ENCODE results near the gene NELL1. TPM values are rescaled to one million over a fixed set of nuclear protein-coding genes. Genes with fewer than 3 reads are reported as not detected.

The NELL1 gene
- total RNA-seq, 6 experiments from 2014 or later: not detected

- no peak overlapping the region for H3K4me3 Mint-ChIP-seq
- H3K4me1 Mint-ChIP-seq (ENCODE audit: low read depth): no peaks in the 10 kb centered on the region
- H3K36me3 Mint-ChIP-seq (ENCODE audit: low read depth): no peaks in the 10 kb centered on the region
- peaks cover 47% of the 10 kb centered on the region for H3K9me3 Mint-ChIP-seq
- H3K27ac Mint-ChIP-seq: no peak overlapping the region
- TF ChIP-seq CTCF (IDR thresholded peaks at IDR 0.05): no peak
- DNase-seq: no peak
- no peaks in the 10 kb centered on the region for H3K27me3 Mint-ChIP-seq (ENCODE audit: insufficient read depth)
Measured at GRCh38 chr11:21402274-21402673, 732.9 kb downstream of the NELL1 start.

- peaks cover 55% of the 10 kb centered on the region for H3K9me3 Mint-ChIP-seq
- no peaks in the 10 kb centered on the region for H3K36me3 Mint-ChIP-seq (ENCODE audit: low read depth)
- no peak overlapping the region for H3K27ac Mint-ChIP-seq
- H3K27me3 Mint-ChIP-seq (ENCODE audit: insufficient read depth): no peaks in the 10 kb centered on the region
- H3K4me3 Mint-ChIP-seq: no peak overlapping the region
- no peaks in the 10 kb centered on the region for H3K4me1 Mint-ChIP-seq (ENCODE audit: low read depth)
- TF ChIP-seq CTCF (IDR thresholded peaks at IDR 0.05): no peak
- DNase-seq: no peak
Measured at GRCh38 chr11:21403069-21403468, 733.7 kb downstream of the NELL1 start.

GRCh38 chr11:21405422-21405821, 736.0 kb downstream of the NELL1 start:
- Mint-ChIP-seq H3K4me1 (ENCODE audit: low read depth) (no peaks in the 10 kb centered on the region), H3K4me3 (no peak overlapping the region), H3K36me3 (ENCODE audit: low read depth) (no peaks in the 10 kb centered on the region), H3K27me3 (ENCODE audit: insufficient read depth) (no peaks in the 10 kb centered on the region), H3K9me3 (peaks cover 56% of the 10 kb centered on the region), H3K27ac (no peak overlapping the region)
- TF ChIP-seq CTCF (IDR thresholded peaks at IDR 0.05): no peak
- no peak for DNase-seq

GRCh38 chr11:21410513-21410912, 741.1 kb downstream of the NELL1 start:
- no peaks in the 10 kb centered on the region for H3K36me3 Mint-ChIP-seq (ENCODE audit: low read depth)
- H3K27ac Mint-ChIP-seq: no peak overlapping the region
- no peak for DNase-seq
- no peak for TF ChIP-seq CTCF (IDR thresholded peaks at IDR 0.05)
- H3K4me3 Mint-ChIP-seq: no peak overlapping the region
- no peaks in the 10 kb centered on the region; the same call in 1 of the 2 replicates for H3K27me3 Mint-ChIP-seq (ENCODE audit: insufficient read depth)
- H3K9me3 Mint-ChIP-seq: peaks cover 55% of the 10 kb centered on the region
- H3K4me1 Mint-ChIP-seq (ENCODE audit: low read depth): no peaks in the 10 kb centered on the region

GRCh38 chr11:21411104-21411503, 741.7 kb downstream of the NELL1 start:
- no peaks in the 10 kb centered on the region for H3K4me1 Mint-ChIP-seq (ENCODE audit: low read depth)
- TF ChIP-seq CTCF (IDR thresholded peaks at IDR 0.05): no peak
- H3K27me3 Mint-ChIP-seq (ENCODE audit: insufficient read depth): no peaks in the 10 kb centered on the region; the same call in 1 of the 2 replicates

GRCh38 chr11:21411597-21411996, 742.2 kb downstream of the NELL1 start:
- Mint-ChIP-seq H3K4me3 (no peak overlapping the region), H3K27ac (no peak overlapping the region), H3K27me3 (ENCODE audit: insufficient read depth) (no peaks in the 10 kb centered on the region; the same call in 1 of the 2 replicates), H3K9me3 (peaks cover 56% of the 10 kb centered on the region), H3K36me3 (ENCODE audit: low read depth) (no peaks in the 10 kb centered on the region), H3K4me1 (ENCODE audit: low read depth) (no peaks in the 10 kb centered on the region)
- no peak for TF ChIP-seq CTCF (IDR thresholded peaks at IDR 0.05)
- DNase-seq: no peak

More at GRCh38 chr11:21411104-21411503, 741.7 kb downstream of the NELL1 start:
- DNase-seq: no peak
- no peak overlapping the region for H3K27ac Mint-ChIP-seq
- H3K4me3 Mint-ChIP-seq: no peak overlapping the region
- H3K36me3 Mint-ChIP-seq (ENCODE audit: low read depth): no peaks in the 10 kb centered on the region
- peaks cover 55% of the 10 kb centered on the region for H3K9me3 Mint-ChIP-seq
